ENCODE data around the gene GARIN6.

DNA sequence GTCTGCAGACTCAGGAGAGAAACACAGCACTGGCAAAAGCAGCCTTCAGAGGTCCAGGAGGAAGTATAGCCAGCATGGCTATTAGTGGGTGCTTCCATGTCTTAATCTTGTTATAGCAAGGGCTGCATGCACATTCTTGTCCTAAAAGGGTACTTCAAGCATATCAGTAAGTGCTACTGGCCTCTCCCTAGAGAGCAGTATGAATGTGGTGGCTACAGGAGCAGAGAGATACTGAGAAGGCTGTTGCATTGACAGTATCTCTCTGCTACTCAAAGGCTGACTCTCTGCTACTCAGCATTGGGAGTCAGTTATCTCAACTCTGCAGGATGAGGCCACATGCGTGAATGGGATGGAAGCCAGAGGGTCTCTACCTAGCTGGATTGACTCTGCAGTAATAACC is 2.0 kb downstream of the GARIN6 start:
- TF ChIP-seq, protein P1, sequence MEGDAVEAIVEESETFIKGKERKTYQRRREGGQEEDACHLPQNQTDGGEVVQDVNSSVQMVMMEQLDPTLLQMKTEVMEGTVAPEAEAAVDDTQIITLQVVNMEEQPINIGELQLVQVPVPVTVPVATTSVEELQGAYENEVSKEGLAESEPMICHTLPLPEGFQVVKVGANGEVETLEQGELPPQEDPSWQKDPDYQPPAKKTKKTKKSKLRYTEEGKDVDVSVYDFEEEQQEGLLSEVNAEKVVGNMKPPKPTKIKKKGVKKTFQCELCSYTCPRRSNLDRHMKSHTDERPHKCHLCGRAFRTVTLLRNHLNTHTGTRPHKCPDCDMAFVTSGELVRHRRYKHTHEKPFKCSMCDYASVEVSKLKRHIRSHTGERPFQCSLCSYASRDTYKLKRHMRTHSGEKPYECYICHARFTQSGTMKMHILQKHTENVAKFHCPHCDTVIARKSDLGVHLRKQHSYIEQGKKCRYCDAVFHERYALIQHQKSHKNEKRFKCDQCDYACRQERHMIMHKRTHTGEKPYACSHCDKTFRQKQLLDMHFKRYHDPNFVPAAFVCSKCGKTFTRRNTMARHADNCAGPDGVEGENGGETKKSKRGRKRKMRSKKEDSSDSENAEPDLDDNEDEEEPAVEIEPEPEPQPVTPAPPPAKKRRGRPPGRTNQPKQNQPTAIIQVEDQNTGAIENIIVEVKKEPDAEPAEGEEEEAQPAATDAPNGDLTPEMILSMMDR (IDR thresholded peaks at IDR 0.05; ENCODE audit: borderline replicate concordance, extremely low read depth, low read length, poor library complexity, severe bottlenecking), result no peak
- TF ChIP-seq EZH2 (IDR thresholded peaks at IDR 0.05; ENCODE audit: borderline replicate concordance, low read depth, low read length, severe bottlenecking), result no peak

Measured in DND-41 (cell line).